ENCODE data around the gene PET100. TPM values are rescaled to one million over a fixed set of nuclear protein-coding genes. Genes with fewer than 3 reads are reported as not detected.

PET100 gene
- polyA plus RNA-seq, 1 donor (not counting 4 experiments of a cell fraction or from before 2014, with no cell fraction given): 85.8 TPM

GRCh38 chr19:7641290-7642276, 12.0 kb downstream of the PET100 start:
- Histone ChIP-seq H3K9me1 (ENCODE audit: control insufficient read depth, extremely low read depth, insufficient read depth, low read length) (no peaks in the 10 kb centered on the region), H3K9ac (ENCODE audit: control insufficient read depth, extremely low read depth, insufficient read depth, low read length) (no peak overlapping the region), H2AFZ (ENCODE audit: control insufficient read depth, low read length) (no peak overlapping the region), H3K27ac (ENCODE audit: control insufficient read depth, insufficient read depth, low read length) (no peak overlapping the region), H3K79me2 (ENCODE audit: control insufficient read depth, insufficient read depth, low read length) (peaks cover 16% of the 10 kb centered on the region), H3K9me3 (ENCODE audit: control insufficient read depth, low read depth, low read length) (no peaks in the 10 kb centered on the region), H3K4me2 (ENCODE audit: control insufficient read depth, extremely low read depth, insufficient read depth, low read depth, low read length) (no peak overlapping the region), H4K20me1 (ENCODE audit: control insufficient read depth, extremely low read depth, insufficient read depth, low read length) (no peaks in the 10 kb centered on the region), H3K36me3 (ENCODE audit: control insufficient read depth in 2 of 2, extremely low read depth in 1 of 2, insufficient read depth in 2 of 2, low read length in 2 of 2) (peaks cover 9 to 17% of the 10 kb centered on the region in 2 experiments), H3K4me1 (ENCODE audit: control insufficient read depth, extremely low read depth, insufficient read depth, low read length) (peaks cover 3% of the 10 kb centered on the region), H3K4me3 (ENCODE audit: control insufficient read depth in 2 of 3, extremely low read depth in 1 of 3, insufficient read depth in 2 of 3, low read depth in 1 of 3, low read length in 3 of 3) (no peak overlapping the region), H3K27me3 (ENCODE audit: control insufficient read depth, extremely low read depth, insufficient read depth, low read length) (no peaks in the 10 kb centered on the region)
- FAIRE-seq (no peak), DNase-seq (ENCODE audit: low read depth, low spot score) (no peak)
- dilution Hi-C loops (cut with MboI; ENCODE audit: extremely low pct_ligation_motif_present, low sequenced_read_pairs): no loop called here
- TF ChIP-seq EZH2 (IDR thresholded peaks at IDR 0.05; ENCODE audit: low read length) (no peak), CTCF (optimal IDR thresholded peaks at IDR 0.05 in 1 of 3, IDR thresholded peaks at IDR 0.05 in 1 of 3, conservative IDR thresholded peaks at IDR 0.05 in 1 of 3; ENCODE audit: extremely low read depth in 1 of 3, insufficient read depth in 2 of 3, low read length in 3 of 3) (no peak)

- no peak overlapping the region for H3K27ac ChIP-seq (ENCODE audit: control insufficient read depth, insufficient read depth, low read length)
- H3K9me1 ChIP-seq (ENCODE audit: control insufficient read depth, extremely low read depth, insufficient read depth, low read length): no peaks in the 10 kb centered on the region
- H3K79me2 ChIP-seq (ENCODE audit: control insufficient read depth, insufficient read depth, low read length): peaks cover 14% of the 10 kb centered on the region
- no peak for FAIRE-seq
- H3K36me3 ChIP-seq (ENCODE audit: control insufficient read depth in 2 of 2, extremely low read depth in 1 of 2, insufficient read depth in 2 of 2, low read length in 2 of 2): peaks cover 9 to 19% of the 10 kb centered on the region in 2 experiments
- dilution Hi-C loops (cut with MboI; ENCODE audit: extremely low pct_ligation_motif_present, low sequenced_read_pairs): no loop called here
- no peak overlapping the region for H2AFZ ChIP-seq (ENCODE audit: control insufficient read depth, low read length)
- no peaks in the 10 kb centered on the region for H3K27me3 ChIP-seq (ENCODE audit: control insufficient read depth, extremely low read depth, insufficient read depth, low read length)
- peaks cover 3% of the 10 kb centered on the region for H3K4me1 ChIP-seq (ENCODE audit: control insufficient read depth, extremely low read depth, insufficient read depth, low read length)
- H4K20me1 ChIP-seq (ENCODE audit: control insufficient read depth, extremely low read depth, insufficient read depth, low read length): no peaks in the 10 kb centered on the region
- H3K9me3 ChIP-seq (ENCODE audit: control insufficient read depth, low read depth, low read length): no peaks in the 10 kb centered on the region
- H3K4me2 ChIP-seq (ENCODE audit: control insufficient read depth, extremely low read depth, insufficient read depth, low read depth, low read length): no peak overlapping the region
- H3K9ac ChIP-seq (ENCODE audit: control insufficient read depth, extremely low read depth, insufficient read depth, low read length): no peak overlapping the region
- H3K4me3 ChIP-seq (ENCODE audit: control insufficient read depth in 2 of 3, extremely low read depth in 1 of 3, insufficient read depth in 2 of 3, low read depth in 1 of 3, low read length in 3 of 3): no peak overlapping the region
- no peak for DNase-seq (ENCODE audit: low read depth, low spot score)
- TF ChIP-seq CTCF (optimal IDR thresholded peaks at IDR 0.05 in 1 of 3, IDR thresholded peaks at IDR 0.05 in 1 of 3, conservative IDR thresholded peaks at IDR 0.05 in 1 of 3; ENCODE audit: extremely low read depth in 1 of 3, insufficient read depth in 2 of 3, low read length in 3 of 3) (no peak), EZH2 (IDR thresholded peaks at IDR 0.05; ENCODE audit: low read length) (no peak)
Measured at GRCh38 chr19:7642295-7643030, 12.9 kb downstream of the PET100 start.
